DOHH2 (cell line): ENCODE measurements around the gene SLC11A1.

Experiments used
- H3F3A ChIP-seq: fragments of 200-600 bp; sonication (generic), shearing (Covaris generic); 2 replicates; pipeline ENCODE4 v1.6.0; 2016; ENCODE audit warnings: antibody characterized with exemption, mild to moderate bottlenecking; ENCODE audit not compliant: control insufficient read depth, insufficient read depth
- H3K27ac ChIP-seq: fragments of 200-600 bp; sonication (generic); 2 replicates; pipeline ENCODE4 v1.5.1; 2014; ENCODE audit warnings: low read depth, mild to moderate bottlenecking, low read length, moderate library complexity
- H3K27me3 ChIP-seq: fragments of 200-600 bp; sonication (generic); 2 replicates; pipeline ENCODE4 v1.6.1; 2014; ENCODE audit warnings: mild to moderate bottlenecking, low read length, mixed read lengths; ENCODE audit not compliant: control insufficient read depth
- H3K36me3 ChIP-seq: fragments of 200-600 bp; sonication (generic); 2 replicates; pipeline ENCODE4 v1.6.1; 2014; ENCODE audit warnings: mild to moderate bottlenecking, low read length, moderate library complexity, mixed read lengths; ENCODE audit not compliant: control insufficient read depth
- H3K4me1 ChIP-seq: fragments of 200-600 bp; sonication (generic); 2 replicates; pipeline ENCODE4 v1.6.1; 2014; ENCODE audit warnings: mild to moderate bottlenecking, low read length, mixed read lengths; ENCODE audit not compliant: control insufficient read depth
- H3K4me2 ChIP-seq: fragments of 200-600 bp; sonication (generic); 2 replicates; pipeline ENCODE4 v1.6.0; 2014; ENCODE audit warnings: mild to moderate bottlenecking, low read length, moderate library complexity
- H3K4me3 ChIP-seq: fragments of 200-600 bp; sonication (generic); 2 replicates; pipeline ENCODE4 v1.5.1; 2014; ENCODE audit warnings: mild to moderate bottlenecking, low read length, mixed read lengths
- H3K79me2 ChIP-seq: fragments of 200-600 bp; sonication (generic); 2 replicates; pipeline ENCODE4 v1.6.1; 2014; ENCODE audit warnings: mild to moderate bottlenecking, low read length, mixed read lengths; ENCODE audit not compliant: control insufficient read depth
- H3K9me2 ChIP-seq: fragments of 200-600 bp; sonication (generic); replicated peaks from 2 replicates; pipeline ENCODE4 v1.6.1; 2014; ENCODE audit warnings: mild to moderate bottlenecking, low read length, mixed read lengths; ENCODE audit not compliant: control insufficient read depth
- H3K9me3 ChIP-seq: fragments of 200-600 bp; sonication (generic); 2 replicates; pipeline ENCODE4 v1.6.1; 2014; ENCODE audit warnings: antibody characterized with exemption, low read length, mixed read lengths; ENCODE audit not compliant: control insufficient read depth, insufficient read depth
- H4K20me1 ChIP-seq: fragments of 200-600 bp; sonication (generic); 2 replicates; pipeline ENCODE4 v1.6.0; 2014; ENCODE audit warnings: low read depth, mild to moderate bottlenecking, antibody characterized with exemption, low read length, moderate library complexity; ENCODE audit not compliant: control insufficient read depth, insufficient read depth
- CTCF ChIP-seq: fragments of 200-600 bp; sonication (generic); IDR thresholded peaks from one replicate; pipeline ENCODE4 v1.5.1; 2014; ENCODE audit warnings: antibody characterized with exemption, mild to moderate bottlenecking, low read depth, low read length; ENCODE audit not compliant: poor library complexity, severe bottlenecking
- EZH2phosphoT487 ChIP-seq: fragments of 200-600 bp; sonication (generic); IDR thresholded peaks from 2 replicates; pipeline ENCODE4 v1.6.1; 2017; ENCODE audit warnings: borderline replicate concordance, mild to moderate bottlenecking, antibody characterized with exemption, low read length, moderate library complexity, mixed read lengths

SLC11A1 gene

GRCh38 chr2:218406209-218406948, 24.3 kb downstream of the SLC11A1 start:
- Histone ChIP-seq H3K36me3 (peaks cover 42% of the 10 kb centered on the region), H3F3A (0 out of 2 replicates have a peak, but pooled peaks cover under 1% of the 10 kb centered on the region), H4K20me1 (no peaks in the 10 kb centered on the region), H3K27ac (peak overlapping the region; percentile 68), H3K4me3 (peak overlapping the region; percentile 83), H3K4me2 (peak overlapping the region; percentile 91), H3K9me2 (no peaks in the 10 kb centered on the region), H3K79me2 (peaks cover 20% of the 10 kb centered on the region), H3K4me1 (peaks cover 57% of the 10 kb centered on the region), H3K9me3 (no peaks in the 10 kb centered on the region), H3K27me3 (no peaks in the 10 kb centered on the region)
- TF ChIP-seq EZH2phosphoT487 (no peak), CTCF (peak; percentile 87)

- Histone ChIP-seq H3K79me2 (peaks cover 13% of the 10 kb centered on the region), H3K9me2 (no peaks in the 10 kb centered on the region), H3K9me3 (no peaks in the 10 kb centered on the region), H3K27ac (peak overlapping the region; percentile 68), H3K4me2 (peak overlapping the region; percentile 91), H3F3A (peaks cover 3% of the 10 kb centered on the region; the same call in 1 of the 2 replicates), H3K36me3 (peaks cover 35% of the 10 kb centered on the region), H3K4me3 (peak overlapping the region; percentile 83), H3K27me3 (no peaks in the 10 kb centered on the region), H3K4me1 (peaks cover 55% of the 10 kb centered on the region), H4K20me1 (no peaks in the 10 kb centered on the region)
- no peak for TF ChIP-seq CTCF
- TF ChIP-seq EZH2phosphoT487: no peak
These were observed 25.0 kb downstream of the SLC11A1 start for GRCh38 chr2:218406949-218407618.

GRCh38 chr2:218407717-218408116, 25.6 kb downstream of the SLC11A1 start:
- no peaks in the 10 kb centered on the region for H3K9me2 ChIP-seq
- peaks cover 52% of the 10 kb centered on the region for H3K4me1 ChIP-seq
- H4K20me1 ChIP-seq: no peaks in the 10 kb centered on the region
- peaks cover 3% of the 10 kb centered on the region; the same call in 1 of the 2 replicates for H3F3A ChIP-seq
- peaks cover 7% of the 10 kb centered on the region; the same call in 1 of the 2 replicates for H3K79me2 ChIP-seq
- no peaks in the 10 kb centered on the region for H3K9me3 ChIP-seq
- 0 out of 2 replicates have a peak, but pooled peaks cover 2% of the 10 kb centered on the region for H3K27me3 ChIP-seq
- no peak overlapping the region for H3K4me3 ChIP-seq
- no peak overlapping the region for H3K27ac ChIP-seq
- H3K4me2 ChIP-seq: no peak overlapping the region
- H3K36me3 ChIP-seq: peaks cover 29% of the 10 kb centered on the region
- TF ChIP-seq EZH2phosphoT487: no peak
- no peak for TF ChIP-seq CTCF
